GM12878 (cell line): Measurements from ENCODE around the gene MYO10.

ENCODE experiments used
- KDM1A ChIP-seq: fragments of 200-600 bp; sonication (generic); IDR thresholded peaks from 2 replicates; pipeline ENCODE4 v1.6.1; 2016; ENCODE audit warnings: borderline replicate concordance
- MAX ChIP-seq: IDR thresholded peaks from 2 replicates; pipeline ENCODE4 v1.6.1; 2012; ENCODE audit warnings: low read depth, low read length, improper control_type of control experiment
- NR2C1 ChIP-seq: fragments of 450-650 bp; IDR thresholded peaks from 2 replicates; pipeline ENCODE4 v1.6.1; 2017; ENCODE audit warnings: antibody characterized with exemption, mild to moderate bottlenecking, moderate library complexity
- RAD21 ChIP-seq: IDR thresholded peaks from 2 replicates; pipeline ENCODE4 v1.6.1; 2011; ENCODE audit warnings: mild to moderate bottlenecking, low read depth, low read length, moderate library complexity; ENCODE audit not compliant: insufficient read depth
- SIN3A ChIP-seq: IDR thresholded peaks from 2 replicates; pipeline ENCODE4 v1.6.1; 2012; ENCODE audit warnings: low read depth, low read length, improper control_type of control experiment
- USF1 ChIP-seq: IDR thresholded peaks from 2 replicates; pipeline ENCODE4 v1.6.1; 2011; ENCODE audit warnings: borderline replicate concordance, low read depth, mild to moderate bottlenecking, moderate library complexity, mixed read lengths, low read length; ENCODE audit not compliant: insufficient read depth; ENCODE audit errors: extremely low read length
- TF ChIP-seq, protein P1 (sequence below), 3 experiments: IDR thresholded peaks in 2 of 3; conservative IDR thresholded peaks in 1 of 3; 2 replicates each; pipeline ENCODE4 v1.5.1; 2011; ENCODE audit warnings: low read depth in 3 of 3, low read length in 3 of 3, mild to moderate bottlenecking in 3 of 3, control low read depth in 2 of 3, moderate library complexity in 2 of 3, inconsistent platforms in 1 of 3, mixed read lengths in 1 of 3; ENCODE audit not compliant: control insufficient read depth in 2 of 3, insufficient read depth in 1 of 3; ENCODE audit errors: extremely low read depth in 1 of 3
- TF ChIP-seq, protein P2 (sequence below): IDR thresholded peaks from 2 replicates; pipeline ENCODE4 v1.6.1; 2011; ENCODE audit warnings: mild to moderate bottlenecking, low read depth, low read length, moderate library complexity; ENCODE audit not compliant: insufficient replicate concordance

- TF ChIP-seq, protein P1, sequence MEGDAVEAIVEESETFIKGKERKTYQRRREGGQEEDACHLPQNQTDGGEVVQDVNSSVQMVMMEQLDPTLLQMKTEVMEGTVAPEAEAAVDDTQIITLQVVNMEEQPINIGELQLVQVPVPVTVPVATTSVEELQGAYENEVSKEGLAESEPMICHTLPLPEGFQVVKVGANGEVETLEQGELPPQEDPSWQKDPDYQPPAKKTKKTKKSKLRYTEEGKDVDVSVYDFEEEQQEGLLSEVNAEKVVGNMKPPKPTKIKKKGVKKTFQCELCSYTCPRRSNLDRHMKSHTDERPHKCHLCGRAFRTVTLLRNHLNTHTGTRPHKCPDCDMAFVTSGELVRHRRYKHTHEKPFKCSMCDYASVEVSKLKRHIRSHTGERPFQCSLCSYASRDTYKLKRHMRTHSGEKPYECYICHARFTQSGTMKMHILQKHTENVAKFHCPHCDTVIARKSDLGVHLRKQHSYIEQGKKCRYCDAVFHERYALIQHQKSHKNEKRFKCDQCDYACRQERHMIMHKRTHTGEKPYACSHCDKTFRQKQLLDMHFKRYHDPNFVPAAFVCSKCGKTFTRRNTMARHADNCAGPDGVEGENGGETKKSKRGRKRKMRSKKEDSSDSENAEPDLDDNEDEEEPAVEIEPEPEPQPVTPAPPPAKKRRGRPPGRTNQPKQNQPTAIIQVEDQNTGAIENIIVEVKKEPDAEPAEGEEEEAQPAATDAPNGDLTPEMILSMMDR (IDR thresholded peaks at IDR 0.05 in 2 of 3, conservative IDR thresholded peaks at IDR 0.05 in 1 of 3; ENCODE audit: control insufficient read depth in 2 of 3, extremely low read depth in 1 of 3, insufficient read depth in 1 of 3, low read depth in 3 of 3, low read length in 3 of 3) = no peak
- no peak for TF ChIP-seq RAD21
- TF ChIP-seq USF1 = no peak
- no peak for TF ChIP-seq MAX
- TF ChIP-seq, protein P2, sequence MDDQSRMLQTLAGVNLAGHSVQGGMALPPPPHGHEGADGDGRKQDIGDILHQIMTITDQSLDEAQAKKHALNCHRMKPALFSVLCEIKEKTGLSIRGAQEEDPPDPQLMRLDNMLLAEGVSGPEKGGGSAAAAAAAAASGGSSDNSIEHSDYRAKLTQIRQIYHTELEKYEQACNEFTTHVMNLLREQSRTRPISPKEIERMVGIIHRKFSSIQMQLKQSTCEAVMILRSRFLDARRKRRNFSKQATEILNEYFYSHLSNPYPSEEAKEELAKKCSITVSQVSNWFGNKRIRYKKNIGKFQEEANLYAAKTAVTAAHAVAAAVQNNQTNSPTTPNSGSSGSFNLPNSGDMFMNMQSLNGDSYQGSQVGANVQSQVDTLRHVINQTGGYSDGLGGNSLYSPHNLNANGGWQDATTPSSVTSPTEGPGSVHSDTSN = no peak
- no peak for TF ChIP-seq KDM1A
- no peak for TF ChIP-seq NR2C1
- TF ChIP-seq SIN3A = no peak
Observed at GRCh38 chr5:16707869-16708192, 228.3 kb downstream of the MYO10 start.
